ENCODE results near the gene KRT25.

DNA sequence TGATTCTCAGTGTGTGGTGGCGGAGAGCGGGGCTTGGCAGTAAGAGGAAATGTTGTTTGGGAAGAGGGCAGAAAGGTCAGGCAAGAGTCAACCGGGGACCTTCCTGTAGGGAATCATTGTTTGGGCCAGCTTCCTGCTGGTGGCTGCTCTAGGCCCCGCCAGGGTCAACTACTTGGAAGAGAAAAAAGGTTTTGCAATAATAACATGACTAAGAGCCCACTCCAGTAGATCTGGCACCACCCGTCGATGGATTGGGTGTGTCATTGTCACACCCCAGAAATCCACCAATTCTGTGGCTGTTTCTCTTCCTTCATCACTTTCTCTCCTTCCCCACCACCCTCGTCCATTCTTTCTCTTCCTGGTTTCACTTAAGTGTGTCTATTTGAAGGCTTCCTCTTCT lies 47.4 kb downstream of the KRT25 start:
- TF ChIP-seq RAD21 (IDR thresholded peaks at IDR 0.05; ENCODE audit: low read length) = no peak
- TF ChIP-seq, protein P1, sequence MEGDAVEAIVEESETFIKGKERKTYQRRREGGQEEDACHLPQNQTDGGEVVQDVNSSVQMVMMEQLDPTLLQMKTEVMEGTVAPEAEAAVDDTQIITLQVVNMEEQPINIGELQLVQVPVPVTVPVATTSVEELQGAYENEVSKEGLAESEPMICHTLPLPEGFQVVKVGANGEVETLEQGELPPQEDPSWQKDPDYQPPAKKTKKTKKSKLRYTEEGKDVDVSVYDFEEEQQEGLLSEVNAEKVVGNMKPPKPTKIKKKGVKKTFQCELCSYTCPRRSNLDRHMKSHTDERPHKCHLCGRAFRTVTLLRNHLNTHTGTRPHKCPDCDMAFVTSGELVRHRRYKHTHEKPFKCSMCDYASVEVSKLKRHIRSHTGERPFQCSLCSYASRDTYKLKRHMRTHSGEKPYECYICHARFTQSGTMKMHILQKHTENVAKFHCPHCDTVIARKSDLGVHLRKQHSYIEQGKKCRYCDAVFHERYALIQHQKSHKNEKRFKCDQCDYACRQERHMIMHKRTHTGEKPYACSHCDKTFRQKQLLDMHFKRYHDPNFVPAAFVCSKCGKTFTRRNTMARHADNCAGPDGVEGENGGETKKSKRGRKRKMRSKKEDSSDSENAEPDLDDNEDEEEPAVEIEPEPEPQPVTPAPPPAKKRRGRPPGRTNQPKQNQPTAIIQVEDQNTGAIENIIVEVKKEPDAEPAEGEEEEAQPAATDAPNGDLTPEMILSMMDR (conservative IDR thresholded peaks at IDR 0.05; ENCODE audit: low read depth, low read length) = no peak
- TF ChIP-seq CHD1 (IDR thresholded peaks at IDR 0.05; ENCODE audit: low read depth, low read length) = no peak
- no peak for TF ChIP-seq POLR2A (IDR thresholded peaks at IDR 0.05; ENCODE audit: low read depth, low read length)
- no peak for TF ChIP-seq NFE2L2 (IDR thresholded peaks at IDR 0.05; ENCODE audit: low read depth, low read length)
- TF ChIP-seq FOS (IDR thresholded peaks at IDR 0.05; ENCODE audit: low read depth, low read length) = no peak
- TF ChIP-seq, protein P2, sequence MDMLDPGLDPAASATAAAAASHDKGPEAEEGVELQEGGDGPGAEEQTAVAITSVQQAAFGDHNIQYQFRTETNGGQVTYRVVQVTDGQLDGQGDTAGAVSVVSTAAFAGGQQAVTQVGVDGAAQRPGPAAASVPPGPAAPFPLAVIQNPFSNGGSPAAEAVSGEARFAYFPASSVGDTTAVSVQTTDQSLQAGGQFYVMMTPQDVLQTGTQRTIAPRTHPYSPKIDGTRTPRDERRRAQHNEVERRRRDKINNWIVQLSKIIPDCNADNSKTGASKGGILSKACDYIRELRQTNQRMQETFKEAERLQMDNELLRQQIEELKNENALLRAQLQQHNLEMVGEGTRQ (IDR thresholded peaks at IDR 0.05; ENCODE audit: low read depth, low read length) = no peak
- TF ChIP-seq CEBPB (IDR thresholded peaks at IDR 0.05; ENCODE audit: low read depth, low read length) = no peak
- TF ChIP-seq MAFK (IDR thresholded peaks at IDR 0.05; ENCODE audit: low read depth, low read length) = no peak
- TF ChIP-seq RCOR1 (IDR thresholded peaks at IDR 0.05; ENCODE audit: insufficient replicate concordance, low read length) = no peak
- TF ChIP-seq MXI1 (IDR thresholded peaks at IDR 0.05; ENCODE audit: borderline replicate concordance, low read depth, low read length) = no peak
- TF ChIP-seq BHLHE40 (IDR thresholded peaks at IDR 0.05; ENCODE audit: low read depth, low read length) = no peak
